ENCODE results near the gene PAK1IP1.
"Not testable (repeated sequence)": the region's sequence is repeated elsewhere in the genome, so short reads cannot be mapped to it uniquely, and the experiment has no call there.

The PAK1IP1 gene, protein sequence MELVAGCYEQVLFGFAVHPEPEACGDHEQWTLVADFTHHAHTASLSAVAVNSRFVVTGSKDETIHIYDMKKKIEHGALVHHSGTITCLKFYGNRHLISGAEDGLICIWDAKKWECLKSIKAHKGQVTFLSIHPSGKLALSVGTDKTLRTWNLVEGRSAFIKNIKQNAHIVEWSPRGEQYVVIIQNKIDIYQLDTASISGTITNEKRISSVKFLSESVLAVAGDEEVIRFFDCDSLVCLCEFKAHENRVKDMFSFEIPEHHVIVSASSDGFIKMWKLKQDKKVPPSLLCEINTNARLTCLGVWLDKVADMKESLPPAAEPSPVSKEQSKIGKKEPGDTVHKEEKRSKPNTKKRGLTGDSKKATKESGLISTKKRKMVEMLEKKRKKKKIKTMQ

DNA sequence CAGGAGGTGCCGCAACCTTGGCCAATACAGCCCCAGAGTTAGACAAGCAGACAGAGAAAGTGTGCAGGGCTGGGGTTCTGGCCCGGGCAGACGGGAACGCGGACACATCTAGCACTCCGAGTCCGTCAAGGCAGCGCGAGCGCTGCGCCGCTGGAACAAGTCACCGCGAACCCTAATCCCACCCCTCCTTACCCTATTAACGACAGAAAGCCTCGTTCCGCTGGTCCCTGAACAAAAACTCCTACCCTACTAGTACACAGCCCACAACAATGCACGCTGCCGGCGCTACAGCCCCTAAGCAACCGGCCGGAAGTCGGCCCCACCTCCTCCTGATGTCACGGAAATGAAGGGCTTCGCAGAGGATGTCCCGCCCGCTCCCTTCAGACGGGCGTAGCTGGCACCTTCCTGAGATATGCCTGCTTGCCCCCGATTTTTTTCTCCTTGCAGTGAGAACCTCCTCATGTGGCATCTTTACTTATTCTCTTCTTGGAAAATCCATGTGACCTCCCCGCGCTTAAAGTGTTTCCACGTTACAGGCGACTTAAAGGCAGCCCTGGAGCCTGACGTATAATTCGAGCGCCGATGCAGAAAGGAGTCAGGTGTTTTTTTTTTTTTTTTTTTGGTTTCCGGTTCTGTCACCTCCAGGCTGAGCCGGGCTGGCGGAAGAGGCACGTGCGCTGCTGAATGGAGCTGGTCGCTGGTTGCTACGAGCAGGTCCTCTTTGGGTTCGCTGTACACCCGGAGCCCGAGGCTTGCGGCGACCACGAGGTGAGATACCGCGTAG lies at the start of gene PAK1IP1, which contains the start of gene C6orf52:
Gene PAK1IP1, plus strand, starts transcription at position 671 of the 784 bp plus-strand sequence. Its CDS starts 14 bp downstream, at position 685.
Gene C6orf52, minus strand, starts transcription at position 315 of the 784 bp plus-strand sequence. CDS start 7,066 bp downstream, outside the sequence.
- peak; percentile 98 for DNase-seq (ENCODE audit: low spot score)

DNA sequence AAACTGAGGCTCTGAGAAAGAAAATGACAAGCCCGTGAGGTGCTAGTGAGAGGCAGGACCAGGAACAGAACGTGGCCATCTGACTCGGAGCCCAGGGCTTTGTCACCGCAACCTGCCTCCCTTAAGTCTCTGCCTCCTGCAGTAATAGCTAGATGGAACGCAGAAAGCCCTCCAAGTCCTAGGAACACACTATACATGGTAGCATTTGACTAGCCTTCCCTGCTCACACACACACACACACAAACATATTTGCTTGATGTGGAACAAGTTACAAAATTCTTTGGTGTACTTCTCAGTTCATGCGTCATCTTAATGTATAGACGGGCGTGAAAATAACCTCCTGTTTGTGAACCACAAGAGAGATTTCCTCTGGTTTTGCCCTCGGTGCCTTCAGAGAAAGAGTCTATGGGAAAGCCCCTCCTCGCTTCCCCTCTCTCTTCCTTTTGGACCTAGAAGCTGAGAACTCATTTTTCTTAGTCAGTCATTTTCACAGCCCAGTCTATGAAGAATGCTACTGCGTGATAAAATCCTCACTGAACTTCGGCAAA lies 39.2 kb upstream of the PAK1IP1 start:
- no peak for DNase-seq (ENCODE audit: low spot score)

DNA sequence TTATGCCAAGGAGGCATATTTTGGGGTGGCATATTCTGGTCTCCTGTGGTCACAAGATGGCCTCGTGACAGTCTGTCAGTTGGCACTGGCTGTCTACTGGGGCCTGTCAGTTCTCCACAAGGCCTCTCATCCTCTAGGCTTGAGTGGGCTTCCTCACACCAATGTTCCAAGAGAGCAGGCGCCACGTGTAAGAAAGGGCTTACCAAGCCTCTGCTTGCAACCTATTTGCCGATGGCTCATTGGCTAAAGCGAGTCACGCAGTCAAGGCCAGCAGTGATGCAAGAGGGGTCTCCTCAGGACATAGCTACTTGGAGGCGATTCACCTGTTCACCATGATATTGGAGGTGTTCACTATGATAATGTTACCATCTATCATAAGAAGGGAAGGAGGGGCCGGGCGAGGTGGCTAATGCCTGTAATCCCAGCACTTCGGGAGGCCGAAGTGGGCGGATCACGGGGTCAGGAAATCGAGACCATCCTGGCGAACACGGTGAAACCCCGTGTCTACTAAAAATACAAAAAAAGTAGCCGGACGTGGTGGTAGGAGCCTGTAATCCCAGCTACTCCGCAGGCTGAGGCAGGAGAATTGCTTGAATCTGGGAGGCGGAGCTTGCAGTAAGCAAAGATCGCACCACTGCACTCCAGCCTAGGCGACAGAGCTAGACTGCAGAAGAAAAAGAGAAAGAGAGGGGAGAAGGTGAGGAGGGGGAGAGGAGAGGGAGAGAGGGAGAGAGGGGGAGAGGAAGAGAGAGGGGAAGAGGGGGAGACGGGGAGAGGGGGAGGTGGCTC lies 35.7 kb upstream of the PAK1IP1 start:
- DNase-seq (ENCODE audit: low spot score): no peak

GRCh38 chr6:10659699-10660348 lies 34.9 kb upstream of the PAK1IP1 start:
- no peak for DNase-seq (ENCODE audit: low spot score)

GRCh38 chr6:10660431-10661191 lies 34.2 kb upstream of the PAK1IP1 start:
- DNase-seq (ENCODE audit: low spot score): not testable (repeated sequence)

DNA sequence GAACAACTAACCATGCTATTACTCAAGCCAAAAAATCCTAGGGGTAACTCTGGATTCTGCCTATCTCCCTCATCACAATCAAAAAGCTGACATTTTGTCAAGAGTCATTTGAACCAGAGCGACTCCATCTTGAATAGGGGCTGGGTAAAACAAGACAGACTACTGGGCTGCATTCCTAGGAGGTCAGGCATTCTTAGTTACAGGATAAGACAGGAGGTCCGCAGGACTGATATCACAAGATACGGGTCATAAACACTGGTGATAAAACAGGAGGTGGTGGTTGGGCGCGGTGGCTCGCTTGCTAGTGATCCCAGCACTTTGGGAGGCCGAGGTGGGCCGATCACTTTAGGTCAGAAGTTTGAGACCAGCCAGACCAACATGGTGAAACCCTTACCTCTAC lies 32.6 kb upstream of the PAK1IP1 start:
- DNase-seq (ENCODE audit: low spot score): no peak

DNA sequence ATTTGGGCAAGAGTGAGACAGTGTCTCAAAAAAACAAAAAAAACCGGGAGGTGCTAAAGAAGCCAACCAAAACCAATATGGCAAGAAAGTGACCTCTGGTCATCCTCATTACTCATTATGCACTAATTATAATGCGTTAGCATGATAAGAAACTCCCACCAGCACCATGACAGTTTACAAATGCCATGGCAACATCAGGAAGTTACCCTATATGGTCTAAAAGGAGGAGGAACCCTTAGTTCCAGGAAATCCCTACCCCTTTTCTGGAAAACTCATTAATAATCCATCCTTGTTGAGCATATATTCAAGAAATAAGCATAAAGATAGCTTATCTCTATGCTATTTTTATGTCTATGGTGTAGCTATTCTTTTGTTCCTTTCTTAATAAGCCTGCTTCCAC lies 32.0 kb upstream of the PAK1IP1 start:
- no peak for DNase-seq (ENCODE audit: low spot score)

GRCh38 chr6:10665595-10665994 lies 29.2 kb upstream of the PAK1IP1 start:
- not testable (repeated sequence) for DNase-seq (ENCODE audit: low spot score)

DNA sequence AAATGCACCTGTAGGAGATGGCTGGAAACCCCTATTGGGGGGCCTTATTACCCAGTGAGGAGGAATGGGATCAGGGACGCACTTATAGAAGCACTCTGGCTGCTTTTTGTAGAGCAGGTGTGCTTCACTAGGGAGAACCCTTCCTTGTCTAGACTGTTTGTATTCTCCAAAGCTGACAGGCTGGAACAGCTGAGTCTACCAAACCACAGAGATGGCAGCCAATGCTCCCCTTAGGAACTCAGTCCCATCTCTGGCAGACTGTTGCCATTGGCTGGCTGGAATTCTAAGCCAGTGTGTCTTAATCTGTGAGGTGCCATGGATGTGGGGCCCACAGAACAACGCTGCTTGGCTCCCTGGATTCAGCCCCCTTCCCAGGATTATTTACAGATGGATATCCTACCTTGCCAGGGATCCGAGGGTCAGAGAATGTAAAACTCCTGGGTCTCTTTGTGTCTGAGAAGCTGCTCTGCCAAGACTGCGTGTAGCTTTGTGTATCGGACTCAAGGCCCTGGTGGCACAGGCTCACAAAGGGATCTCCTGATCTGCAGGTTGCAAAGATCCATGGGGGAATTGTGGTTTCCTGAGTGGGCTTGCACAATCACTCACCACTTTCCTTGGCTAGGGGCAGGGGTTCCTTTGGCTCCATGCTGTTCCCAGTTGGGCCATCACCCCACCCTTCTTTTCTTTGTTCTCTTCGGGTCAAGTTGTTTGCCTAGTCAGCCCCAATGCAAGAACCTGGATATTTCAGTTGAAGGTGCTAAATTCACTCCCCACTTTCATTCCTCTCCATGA lies 26.4 kb upstream of the PAK1IP1 start:
- no peak for DNase-seq (ENCODE audit: low spot score)

DNA sequence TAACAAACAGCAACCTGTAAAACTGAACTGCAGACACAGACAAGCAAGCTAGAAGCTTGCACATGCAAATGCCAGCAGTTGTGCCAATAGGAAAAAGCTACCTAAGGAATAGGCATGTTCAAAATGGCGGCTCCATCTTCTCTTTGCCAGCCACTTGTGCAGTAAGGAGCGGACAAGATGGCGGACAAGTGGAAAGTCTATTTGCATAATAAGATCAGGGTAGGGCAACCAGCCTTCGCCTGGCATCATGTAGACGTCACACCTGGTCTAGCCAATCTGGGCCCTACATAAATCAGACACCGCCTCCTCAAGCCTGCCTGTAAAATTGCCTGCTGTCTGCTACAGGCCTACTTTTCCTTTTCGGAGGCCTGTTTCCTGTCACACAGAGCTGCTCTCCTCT lies 18.4 kb upstream of the PAK1IP1 start:
- no peak for DNase-seq (ENCODE audit: low spot score)

GRCh38 chr6:10678456-10678855 lies 16.3 kb upstream of the PAK1IP1 start:
- no peak for DNase-seq (ENCODE audit: low spot score)

GRCh38 chr6:10681795-10682194 lies 13.0 kb upstream of the PAK1IP1 start:
- no peak for DNase-seq (ENCODE audit: low spot score)

GRCh38 chr6:10682355-10682988 lies 12.3 kb upstream of the PAK1IP1 start:
- no peak for DNase-seq (ENCODE audit: low spot score)

GRCh38 chr6:10684618-10685017 lies 10.2 kb upstream of the PAK1IP1 start:
- DNase-seq (ENCODE audit: low spot score): no peak

DNA sequence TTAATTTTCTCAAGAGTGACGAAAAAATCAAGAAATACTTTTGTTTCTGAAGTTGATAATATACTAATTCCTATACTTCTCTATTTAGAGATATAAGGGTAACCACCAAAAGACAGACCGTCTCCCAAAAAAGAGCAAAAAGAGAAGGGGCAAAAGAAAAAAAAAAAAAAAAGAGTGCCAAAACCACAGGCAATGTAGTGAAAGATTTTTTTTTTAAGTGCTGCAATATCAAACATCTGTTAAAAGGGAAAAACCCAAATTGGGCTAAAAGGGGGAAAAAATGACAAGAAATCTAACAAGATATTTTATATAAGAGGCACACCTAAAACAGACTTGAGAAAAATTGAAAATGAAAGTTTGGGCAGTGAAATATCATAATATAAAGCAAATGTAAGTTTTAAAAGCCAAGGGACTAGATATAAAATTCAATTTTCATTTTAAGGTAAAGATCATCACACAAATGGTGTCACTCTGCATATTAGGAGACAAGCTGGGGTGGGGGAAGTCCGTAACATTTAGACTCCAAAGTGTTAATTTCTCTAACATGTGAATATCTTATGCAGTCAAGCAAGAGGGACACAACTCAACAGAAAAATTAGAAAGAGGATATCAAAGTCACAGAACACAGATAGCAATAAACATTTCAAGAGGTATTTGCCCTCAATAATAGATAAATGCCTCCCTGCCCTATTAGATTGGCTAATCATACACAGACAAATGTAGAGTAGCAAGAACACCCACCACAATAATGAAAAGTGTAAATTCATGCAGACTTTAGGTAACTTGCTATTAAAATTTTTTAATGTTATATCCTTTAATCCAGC lies 9.5 kb upstream of the PAK1IP1 start:
- no peak for DNase-seq (ENCODE audit: low spot score)

DNA sequence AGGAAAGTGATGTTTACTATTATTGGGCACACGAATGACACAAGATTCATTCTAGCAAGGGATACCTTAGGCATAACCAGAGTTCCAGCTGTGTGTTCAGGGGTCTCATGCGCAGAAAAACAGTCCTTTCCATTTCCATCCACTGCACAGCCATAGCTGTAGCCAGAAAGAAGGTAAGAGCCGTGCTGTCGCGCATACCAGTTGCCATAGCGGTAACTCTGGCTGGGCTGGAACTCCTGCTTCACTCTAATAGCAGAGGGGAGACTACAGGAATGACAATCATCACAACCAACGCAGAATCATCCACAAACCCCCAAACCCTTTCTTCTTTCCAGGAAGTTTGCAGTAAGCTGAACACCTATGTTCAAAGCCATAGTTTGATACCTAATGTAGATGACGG lies 7.9 kb upstream of the PAK1IP1 start:
- no peak for DNase-seq (ENCODE audit: low spot score)

DNA sequence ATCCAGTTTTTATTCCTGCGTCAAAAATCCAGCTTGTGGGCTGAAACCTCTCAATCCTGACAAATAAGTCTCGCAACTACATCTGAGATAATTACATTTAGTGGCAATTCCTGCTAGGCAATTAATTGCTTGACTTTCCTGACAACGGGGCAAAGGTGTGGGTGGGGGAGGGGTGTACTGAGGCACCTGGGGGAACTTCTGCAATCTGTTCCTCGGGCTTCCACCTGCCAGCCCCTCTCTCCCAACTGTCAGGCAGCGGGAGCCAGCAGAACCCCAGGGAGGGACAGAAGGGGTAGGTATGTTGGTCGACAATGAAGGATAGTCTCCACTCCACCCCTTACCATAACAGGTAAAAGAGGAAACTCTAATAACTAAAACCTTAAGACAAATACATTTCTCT lies 7.2 kb upstream of the PAK1IP1 start:
- no peak for DNase-seq (ENCODE audit: low spot score)

- peak; percentile 25 for DNase-seq (ENCODE audit: low spot score)
Observed at GRCh38 chr6:10690651-10691445, 3.9 kb upstream of the PAK1IP1 start.
